Endodermal cell (in vitro differentiated cells): ENCODE data around the gene EPPIN. TPM values are rescaled to one million over a fixed set of nuclear protein-coding genes. Genes with fewer than 3 reads are reported as not detected.

Source experiments
- DNase-seq: peaks from one replicate; pipeline ENCODE4 v3.0.0-alpha.2; 2017
- H3K27ac ChIP-seq: 2 replicates; pipeline ENCODE4 v1.5.1; 2013; ENCODE audit warnings: mild to moderate bottlenecking, low read depth, low read length, moderate library complexity
- H3K27me3 ChIP-seq: 2 replicates; pipeline ENCODE4 v1.6.1; 2013; ENCODE audit warnings: mild to moderate bottlenecking, low read length, moderate library complexity; ENCODE audit not compliant: insufficient read depth, control insufficient read depth, poor library complexity, severe bottlenecking
- H3K36me3 ChIP-seq: 2 replicates; pipeline ENCODE4 v1.7.0; 2013; ENCODE audit warnings: mild to moderate bottlenecking, low read length, moderate library complexity; ENCODE audit not compliant: control insufficient read depth, insufficient read depth
- H3K4me1 ChIP-seq: one replicate; pipeline ENCODE4 v1.7.0; 2013; ENCODE audit warnings: low read length; ENCODE audit not compliant: control insufficient read depth, insufficient read depth
- H3K4me3 ChIP-seq: 2 replicates; pipeline ENCODE4 v1.5.1; 2013; ENCODE audit warnings: mild to moderate bottlenecking, low read length, moderate library complexity
- H3K9ac ChIP-seq: 2 replicates; pipeline ENCODE4 v1.6.1; 2013; ENCODE audit warnings: mild to moderate bottlenecking, low read length, moderate library complexity; ENCODE audit not compliant: poor library complexity, severe bottlenecking; ENCODE audit errors: extremely low read depth
- H3K9me3 ChIP-seq: 2 replicates; pipeline ENCODE4 v1.6.1; 2013; ENCODE audit warnings: mild to moderate bottlenecking, low read length, moderate library complexity; ENCODE audit not compliant: control insufficient read depth
- H3K27ac Mint-ChIP-seq: 2 replicates; pipeline ENCODE4 v1.8.0; 2020; ENCODE audit warnings: mixed read lengths
- H3K27me3 Mint-ChIP-seq: 2 replicates; pipeline ENCODE4 v1.8.0; 2021; ENCODE audit warnings: mild to moderate bottlenecking, mixed read lengths; ENCODE audit not compliant: insufficient read depth
- H3K36me3 Mint-ChIP-seq: 2 replicates; pipeline ENCODE4 v1.8.0; 2020; ENCODE audit warnings: low read depth, mixed read lengths
- H3K4me1 Mint-ChIP-seq: 2 replicates; pipeline ENCODE4 v1.8.0; 2020; ENCODE audit warnings: mixed read lengths
- H3K4me3 Mint-ChIP-seq: 2 replicates; pipeline ENCODE4 v1.8.0; 2020; ENCODE audit warnings: mild to moderate bottlenecking, moderate library complexity, mixed read lengths
- H3K9me3 Mint-ChIP-seq: 2 replicates; pipeline ENCODE4 v1.8.0; 2020; ENCODE audit warnings: mild to moderate bottlenecking, mixed read lengths
- WGBS, 2 experiments: methylation state at CpG; one replicate each; pipeline versions ENCODE4 v1.1.5 to v1.1.7; 2013; ENCODE audit warnings: missing lambda C conversion rate in 2 of 2, mixed read lengths in 1 of 2; ENCODE audit not compliant: insufficient coverage in 1 of 2, insufficient read length in 1 of 2; 5-methylcytosine and 5-hydroxymethylcytosine counted together
- total RNA-seq, 2 donors: library from RNA; stranded (reverse); fragmentation: NEBNext Ultra II Directional in 1 of 2; extraction: Animal tissue kit (Norgen Biotek cat#: 25700) in 1 of 2; gene quantifications; 2 replicates in 1 of 2; 3 replicates in 1 of 2; pipeline ENCODE4 v1.2.1, GENCODE V29; 2021
- TF ChIP-seq, protein P1 (sequence below): fragments of 200-600 bp; sonication (generic); conservative IDR thresholded peaks from 2 replicates; pipeline ENCODE4 v1.5.0; 2021; ENCODE audit warnings: antibody characterized with exemption, mild to moderate bottlenecking

EPPIN gene
- total RNA-seq, 2 donors from 2014 or later = 0.18 TPM; not detected in 1

GRCh38 chr20:45495501-45495941 lies 51.7 kb downstream of the EPPIN start:
- H3K36me3 Mint-ChIP-seq = peaks cover 3% of the 10 kb centered on the region
- 96 to 100% methylated on average over 1 of the region's 1 CpG for WGBS, 2 experiments
- peaks cover 24% of the 10 kb centered on the region for H3K4me1 Mint-ChIP-seq
- no peaks in the 10 kb centered on the region for H3K9me3 ChIP-seq
- H3K27me3 Mint-ChIP-seq = peaks cover 21% of the 10 kb centered on the region
- no peak overlapping the region for H3K9ac ChIP-seq
- H3K27me3 ChIP-seq = peaks cover 13% of the 10 kb centered on the region
- H3K4me3 Mint-ChIP-seq = no peak overlapping the region
- no peak overlapping the region for H3K4me3 ChIP-seq
- no peaks in the 10 kb centered on the region for H3K36me3 ChIP-seq
- no peak overlapping the region for H3K27ac Mint-ChIP-seq
- peaks cover 3% of the 10 kb centered on the region for H3K4me1 ChIP-seq
- H3K27ac ChIP-seq = no peak overlapping the region
- DNase-seq = no peak
- TF ChIP-seq, protein P1, sequence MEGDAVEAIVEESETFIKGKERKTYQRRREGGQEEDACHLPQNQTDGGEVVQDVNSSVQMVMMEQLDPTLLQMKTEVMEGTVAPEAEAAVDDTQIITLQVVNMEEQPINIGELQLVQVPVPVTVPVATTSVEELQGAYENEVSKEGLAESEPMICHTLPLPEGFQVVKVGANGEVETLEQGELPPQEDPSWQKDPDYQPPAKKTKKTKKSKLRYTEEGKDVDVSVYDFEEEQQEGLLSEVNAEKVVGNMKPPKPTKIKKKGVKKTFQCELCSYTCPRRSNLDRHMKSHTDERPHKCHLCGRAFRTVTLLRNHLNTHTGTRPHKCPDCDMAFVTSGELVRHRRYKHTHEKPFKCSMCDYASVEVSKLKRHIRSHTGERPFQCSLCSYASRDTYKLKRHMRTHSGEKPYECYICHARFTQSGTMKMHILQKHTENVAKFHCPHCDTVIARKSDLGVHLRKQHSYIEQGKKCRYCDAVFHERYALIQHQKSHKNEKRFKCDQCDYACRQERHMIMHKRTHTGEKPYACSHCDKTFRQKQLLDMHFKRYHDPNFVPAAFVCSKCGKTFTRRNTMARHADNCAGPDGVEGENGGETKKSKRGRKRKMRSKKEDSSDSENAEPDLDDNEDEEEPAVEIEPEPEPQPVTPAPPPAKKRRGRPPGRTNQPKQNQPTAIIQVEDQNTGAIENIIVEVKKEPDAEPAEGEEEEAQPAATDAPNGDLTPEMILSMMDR = no peak
- no peaks in the 10 kb centered on the region for H3K9me3 Mint-ChIP-seq

Other genes with a start within 250 kb of the EPPIN start
- gene RBPJL, start 240.6 kb downstream of the EPPIN start, total RNA-seq = not detected
- under 1 TPM; 0.20 to 0.46 TPM for gene MATN4, start 239.1 kb downstream of the EPPIN start, total RNA-seq
- gene SDC4, start 199.0 kb downstream of the EPPIN start, total RNA-seq = 100 to 1,000 TPM in 1 of 2 donors, 10 to 100 TPM in 1; 78.0 to 118 TPM
- gene SYS1, start 184.2 kb downstream of the EPPIN start, total RNA-seq = 10 to 100 TPM; 22.1 to 23.8 TPM
- 1 to 10 TPM; 2.0 to 2.4 TPM for gene TP53TG5, start 169.1 kb downstream of the EPPIN start, total RNA-seq
- gene DBNDD2, start 139.1 kb downstream of the EPPIN start, total RNA-seq = 10 to 100 TPM; 63.2 to 69.1 TPM
- gene PIGT, start 131.3 kb downstream of the EPPIN start, total RNA-seq = 10 to 100 TPM; 83.3 to 90.1 TPM
- gene WFDC2, start 77.6 kb downstream of the EPPIN start, total RNA-seq = 100 to 1,000 TPM; 304 to 580 TPM
- gene SPINT3, start 31.8 kb downstream of the EPPIN start, total RNA-seq = not detected
- gene WFDC6, start 7.9 kb downstream of the EPPIN start, total RNA-seq = not detected
- not detected for gene WFDC8, start 31.9 kb upstream of the EPPIN start, total RNA-seq
- gene WFDC10A, start 82.3 kb upstream of the EPPIN start, total RNA-seq = not detected
- gene WFDC9, start 83.9 kb upstream of the EPPIN start, total RNA-seq = not detected
- not detected for gene WFDC11, start 122.8 kb upstream of the EPPIN start, total RNA-seq
- gene WFDC13, start 154.6 kb upstream of the EPPIN start, total RNA-seq = not detected
- gene WFDC10B, start 157.6 kb upstream of the EPPIN start, total RNA-seq = not detected
- gene SPINT4, start 174.9 kb upstream of the EPPIN start, total RNA-seq = not detected
- gene WFDC3, start 244.5 kb upstream of the EPPIN start, total RNA-seq = under 1 TPM in 1 of 2 donors, not detected in 1; 0.66 TPM
- 10 to 100 TPM; 31.5 to 36.1 TPM for gene DNTTIP1, start 244.6 kb upstream of the EPPIN start, total RNA-seq